GM23338 (cell line): ENCODE results near the gene MVB12B. TPM values are rescaled to one million over a fixed set of nuclear protein-coding genes. Genes with fewer than 3 reads are reported as not detected.

Source experiments
- ATAC-seq: fragments of 200-7000 bp; cut with Tn5 transposase; 3 replicates; pipeline ENCODE4 v1.9.1; 2020
- DNase-seq: peaks from one replicate; pipeline ENCODE4 v3.0.0-alpha.2; 2015; ENCODE audit warnings: low spot score
- H2AFZ ChIP-seq: fragments of 200-600 bp; sonication (generic); 2 replicates; pipeline ENCODE4 v1.8.0; 2016; ENCODE audit warnings: antibody characterized with exemption, mild to moderate bottlenecking, moderate library complexity
- H3F3A ChIP-seq: fragments of 200-600 bp; sonication (generic); replicated peaks from 2 replicates; pipeline ENCODE4 v1.8.0; 2017; ENCODE audit warnings: antibody characterized with exemption, mixed run types, low read depth
- H3K27ac ChIP-seq: fragments of 200-600 bp; sonication (generic); 2 replicates; pipeline ENCODE4 v1.6.1; 2016; ENCODE audit warnings: low read depth
- H3K27me3 ChIP-seq: fragments of 200-600 bp; sonication (generic); 2 replicates; pipeline ENCODE4 v1.8.0; 2016; ENCODE audit warnings: mild to moderate bottlenecking, mixed run types, moderate library complexity; ENCODE audit not compliant: insufficient read depth
- H3K36me3 ChIP-seq: fragments of 200-600 bp; sonication (generic); 2 replicates; pipeline ENCODE4 v1.8.0; 2016; ENCODE audit warnings: mild to moderate bottlenecking; ENCODE audit not compliant: insufficient read depth
- H3K4me1 ChIP-seq: fragments of 200-600 bp; sonication (generic); 2 replicates; pipeline ENCODE4 v1.8.0; 2016; ENCODE audit warnings: mild to moderate bottlenecking, moderate library complexity; ENCODE audit not compliant: insufficient read depth
- H3K4me2 ChIP-seq: fragments of 200-600 bp; sonication (generic); 2 replicates; pipeline ENCODE4 v1.7.1; 2017; ENCODE audit warnings: mixed run types
- H3K4me3 ChIP-seq: fragments of 200-600 bp; sonication (generic); 2 replicates; pipeline ENCODE4 v1.6.1; 2016; ENCODE audit warnings: mixed run types
- H3K79me2 ChIP-seq: fragments of 200-600 bp; sonication (generic); replicated peaks from 2 replicates; pipeline ENCODE4 v1.8.0; 2017; ENCODE audit warnings: mild to moderate bottlenecking; ENCODE audit not compliant: insufficient read depth
- H3K9me2 ChIP-seq: fragments of 200-600 bp; sonication (generic); 2 replicates; pipeline ENCODE4 v1.8.0; 2017; ENCODE audit not compliant: insufficient read depth
- H4K20me1 ChIP-seq: fragments of 200-600 bp; sonication (generic); replicated peaks from 2 replicates; pipeline ENCODE4 v1.8.0; 2017; ENCODE audit warnings: mild to moderate bottlenecking; ENCODE audit not compliant: insufficient read depth
- H3K27ac Mint-ChIP-seq: 2 replicates; pipeline ENCODE4 v1.8.0; 2020; ENCODE audit warnings: inconsistent platforms, mild to moderate bottlenecking, moderate library complexity, mixed read lengths
- H3K27me3 Mint-ChIP-seq: 3 replicates; pipeline ENCODE4 v1.8.0; 2022; ENCODE audit warnings: low read depth, mild to moderate bottlenecking, moderate library complexity, mixed read lengths, inconsistent platforms; ENCODE audit not compliant: insufficient read depth, poor library complexity
- H3K36me3 Mint-ChIP-seq: 3 replicates; pipeline ENCODE4 v1.8.0; 2021; ENCODE audit warnings: low read depth, mild to moderate bottlenecking, inconsistent platforms, moderate library complexity, mixed read lengths
- H3K4me1 Mint-ChIP-seq: 3 replicates; pipeline ENCODE4 v1.8.0; 2020; ENCODE audit warnings: mild to moderate bottlenecking, inconsistent platforms, mixed read lengths
- H3K4me3 Mint-ChIP-seq: 3 replicates; pipeline ENCODE4 v1.8.0; 2021; ENCODE audit warnings: moderate library complexity, mild to moderate bottlenecking, inconsistent platforms, mixed read lengths
- H3K9me3 Mint-ChIP-seq: 3 replicates; pipeline ENCODE4 v1.8.0; 2020; ENCODE audit warnings: moderate library complexity, mild to moderate bottlenecking, inconsistent platforms, mixed read lengths
- CREB1 ChIP-seq: fragments of 250-450 bp; sonication (Bioruptor Pico); IDR thresholded peaks from 2 replicates; pipeline ENCODE4 v1.5.0; 2020; ENCODE audit warnings: low read depth, mild to moderate bottlenecking, moderate library complexity
- ETS1 ChIP-seq: IDR thresholded peaks from 2 replicates; pipeline ENCODE4 v1.6.1; 2016; ENCODE audit warnings: antibody characterized with exemption
- EZH2 ChIP-seq: fragments of 200-600 bp; sonication (generic); IDR thresholded peaks from one replicate; pipeline ENCODE4 v1.8.0; 2017; ENCODE audit warnings: antibody characterized with exemption, mild to moderate bottlenecking, low read depth; ENCODE audit not compliant: unreplicated experiment
- EZH2phosphoT487 ChIP-seq: fragments of 200-600 bp; sonication (generic); IDR thresholded peaks from one replicate; pipeline ENCODE4 v1.8.1; 2018; ENCODE audit warnings: antibody characterized with exemption; ENCODE audit not compliant: unreplicated experiment
- JUNB ChIP-seq: IDR thresholded peaks from one replicate; pipeline ENCODE4 v1.6.1; 2016; ENCODE audit warnings: antibody characterized with exemption; ENCODE audit not compliant: unreplicated experiment
- NANOG ChIP-seq: IDR thresholded peaks from 2 replicates; pipeline ENCODE4 v1.6.1; 2016; ENCODE audit warnings: antibody characterized with exemption, borderline replicate concordance
- POLR2AphosphoS5 ChIP-seq: IDR thresholded peaks from 2 replicates; pipeline ENCODE4 v1.6.1; 2016; ENCODE audit warnings: antibody characterized with exemption, low read depth
- REST ChIP-seq: IDR thresholded peaks from one replicate; pipeline ENCODE4 v1.6.1; 2018; ENCODE audit warnings: antibody characterized with exemption; ENCODE audit not compliant: unreplicated experiment
- STAT1 ChIP-seq: IDR thresholded peaks from one replicate; pipeline ENCODE4 v1.6.1; 2016; ENCODE audit warnings: antibody characterized with exemption; ENCODE audit not compliant: unreplicated experiment
- ZNF114 ChIP-seq: fragments of 250-450 bp; sonication (Bioruptor Pico); IDR thresholded peaks from 2 replicates; pipeline ENCODE4 v1.5.0; 2020; ENCODE audit warnings: mild to moderate bottlenecking, moderate library complexity
- ZNF331 ChIP-seq: fragments of 250-450 bp; sonication (Bioruptor Pico); IDR thresholded peaks from 2 replicates; pipeline ENCODE4 v1.5.0; 2020; ENCODE audit warnings: low read depth, mild to moderate bottlenecking, moderate library complexity
- polyA plus RNA-seq: library from polyadenylated mRNA; unstranded; fragments of >200 nt; fragmentation: Nextera tagmentation; extraction: Ambion mirVana; gene quantifications from 2 replicates; pipeline ENCODE4 v1.2.1, GENCODE V29; 2016
- total RNA-seq: library from RNA; depleted of rRNA; stranded (reverse); fragments of >200 nt; shearing (Covaris generic); gene quantifications from 2 replicates; pipeline ENCODE4 v1.2.3, GENCODE V29; 2014
- TF ChIP-seq, protein P1 (sequence below), 2 experiments: fragments of 200-600 bp in 1 of 2; sonication (generic) in 1 of 2; conservative IDR thresholded peaks; 2 replicates each; pipeline versions ENCODE4 v1.5.1 to v1.6.1; 2016 to 2017; ENCODE audit warnings: antibody characterized with exemption in 2 of 2, low read depth in 2 of 2, mild to moderate bottlenecking in 2 of 2, moderate library complexity in 1 of 2

The MVB12B gene
- total and polyA plus RNA-seq, 2 experiments from 2014 or later, result 1.9 to 6.6 TPM

DNA sequence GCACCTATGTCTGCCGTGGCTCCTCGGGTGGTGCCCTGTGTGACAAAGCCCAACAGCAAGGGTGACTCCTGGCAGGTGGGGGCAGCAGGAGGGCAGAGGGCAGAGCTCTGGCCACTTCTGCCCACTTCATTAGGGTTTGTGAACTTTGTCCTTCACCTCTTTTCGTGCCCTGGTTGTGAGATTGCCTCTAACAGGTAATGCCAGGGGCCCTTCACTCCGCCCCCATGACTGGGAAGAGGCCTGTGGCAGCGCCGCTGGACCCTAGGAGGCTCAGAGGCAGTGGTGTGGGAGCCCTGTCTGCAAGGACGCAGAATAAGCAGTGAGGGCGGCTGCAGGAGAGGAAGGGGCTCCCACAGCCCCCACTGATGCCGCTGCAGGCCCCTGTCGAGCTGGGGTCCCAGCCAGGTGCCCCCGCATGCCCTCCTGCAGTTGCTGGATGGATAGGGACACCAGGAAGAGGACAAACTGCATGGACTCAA, 178.4 kb downstream of the MVB12B start (continued):
- TF ChIP-seq, protein P1, sequence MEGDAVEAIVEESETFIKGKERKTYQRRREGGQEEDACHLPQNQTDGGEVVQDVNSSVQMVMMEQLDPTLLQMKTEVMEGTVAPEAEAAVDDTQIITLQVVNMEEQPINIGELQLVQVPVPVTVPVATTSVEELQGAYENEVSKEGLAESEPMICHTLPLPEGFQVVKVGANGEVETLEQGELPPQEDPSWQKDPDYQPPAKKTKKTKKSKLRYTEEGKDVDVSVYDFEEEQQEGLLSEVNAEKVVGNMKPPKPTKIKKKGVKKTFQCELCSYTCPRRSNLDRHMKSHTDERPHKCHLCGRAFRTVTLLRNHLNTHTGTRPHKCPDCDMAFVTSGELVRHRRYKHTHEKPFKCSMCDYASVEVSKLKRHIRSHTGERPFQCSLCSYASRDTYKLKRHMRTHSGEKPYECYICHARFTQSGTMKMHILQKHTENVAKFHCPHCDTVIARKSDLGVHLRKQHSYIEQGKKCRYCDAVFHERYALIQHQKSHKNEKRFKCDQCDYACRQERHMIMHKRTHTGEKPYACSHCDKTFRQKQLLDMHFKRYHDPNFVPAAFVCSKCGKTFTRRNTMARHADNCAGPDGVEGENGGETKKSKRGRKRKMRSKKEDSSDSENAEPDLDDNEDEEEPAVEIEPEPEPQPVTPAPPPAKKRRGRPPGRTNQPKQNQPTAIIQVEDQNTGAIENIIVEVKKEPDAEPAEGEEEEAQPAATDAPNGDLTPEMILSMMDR (conservative IDR thresholded peaks at IDR 0.05; ENCODE audit: low read depth in 2 of 2), result no peak
- no peak for TF ChIP-seq STAT1
- no peak for TF ChIP-seq JUNB
- TF ChIP-seq ETS1, result no peak
- TF ChIP-seq EZH2, result no peak
- TF ChIP-seq ZNF114 (CRISPR knock-in tag), result no peak
- no peak for TF ChIP-seq REST
- no peak for TF ChIP-seq ZNF331 (CRISPR knock-in tag)
- TF ChIP-seq CREB1 (CRISPR knock-in tag), result no peak

DNA sequence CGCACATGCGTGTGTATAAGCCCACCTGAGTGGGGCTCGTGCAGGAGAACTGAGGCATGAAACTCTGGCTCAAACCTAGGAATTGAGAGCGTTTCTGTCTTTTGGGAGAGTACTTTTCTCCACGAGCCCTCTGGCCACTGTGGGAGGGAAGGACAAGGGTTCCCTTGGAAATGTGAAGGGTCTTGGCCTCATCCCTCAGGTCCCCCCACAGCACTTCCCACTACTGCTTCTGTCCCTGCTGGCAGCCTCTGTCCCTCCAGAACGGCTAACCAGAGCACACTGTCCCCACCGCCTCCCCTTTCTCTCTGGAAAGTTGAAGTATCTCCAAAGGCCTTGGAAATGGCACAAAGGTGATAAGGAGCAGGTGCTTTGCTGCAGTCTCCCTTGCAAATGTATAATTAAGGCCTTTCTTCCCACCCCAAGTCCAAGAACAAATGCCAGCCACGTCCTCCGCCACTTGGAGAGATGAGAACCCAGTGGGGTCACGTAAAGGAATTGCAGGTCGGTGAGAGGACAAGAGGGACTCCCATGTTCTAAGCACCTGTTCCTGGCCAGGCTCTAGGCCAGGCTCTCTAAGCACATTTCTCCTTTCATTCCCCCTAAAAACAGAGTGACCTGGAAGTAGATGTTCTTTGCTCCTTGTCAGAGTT, 179.2 kb downstream of the MVB12B start:
- DNase-seq, result no peak
- no peaks in the 10 kb centered on the region for H3K36me3 Mint-ChIP-seq

More for the DNA sequence above, 179.2 kb downstream of the MVB12B start:
- Histone ChIP-seq H2AFZ (no peak overlapping the region), H3K27ac (no peak overlapping the region), H3K9me2 (no peaks in the 10 kb centered on the region), H3K4me3 (no peak overlapping the region), H3K4me1 (no peaks in the 10 kb centered on the region; the same call in 1 of the 2 replicates), H3K4me2 (no peak overlapping the region), H3F3A (no peaks in the 10 kb centered on the region), H4K20me1 (no peaks in the 10 kb centered on the region), H3K79me2 (no peaks in the 10 kb centered on the region), H3K36me3 (no peaks in the 10 kb centered on the region), H3K27me3 (no peaks in the 10 kb centered on the region)
- Mint-ChIP-seq H3K27me3 (peaks cover 18% of the 10 kb centered on the region), H3K9me3 (no peaks in the 10 kb centered on the region), H3K27ac (no peak overlapping the region), H3K4me3 (no peak overlapping the region), H3K4me1 (peaks cover 7% of the 10 kb centered on the region; the same call in 2 of the 3 replicates)
- no peak for TF ChIP-seq ZNF331 (CRISPR knock-in tag)
- no peak for TF ChIP-seq JUNB
- TF ChIP-seq ETS1, result no peak
- no peak for TF ChIP-seq NANOG
- no peak for TF ChIP-seq POLR2AphosphoS5
- TF ChIP-seq, protein P1 (conservative IDR thresholded peaks at IDR 0.05; ENCODE audit: low read depth in 2 of 2), result no peak
- TF ChIP-seq EZH2, result no peak
- no peak for TF ChIP-seq STAT1
- TF ChIP-seq EZH2phosphoT487, result no peak
- no peak for ATAC-seq
